Mucosa of descending colon (tissue), 3 donors: ENCODE data around the gene SLC16A11. TPM values are rescaled to one million over a fixed set of nuclear protein-coding genes. Genes with fewer than 3 reads are reported as not detected.

Experiments
- ATAC-seq: fragments of 200-7000 bp; cut with Tn5 transposase; one replicate; pipeline ENCODE4 v1.9.1; 2020; ENCODE audit warnings: mild to moderate bottlenecking, moderate library complexity
- DNase-seq, 3 donors: peaks; one replicate each; pipeline ENCODE4 v3.0.0-alpha.2; 2020
- H3K36me3 ChIP-seq: fragments of 200-600 bp; one replicate; pipeline ENCODE4 v1.8.0; 2021; ENCODE audit warnings: low read depth, mild to moderate bottlenecking
- H3K4me1 ChIP-seq: fragments of 200-600 bp; one replicate; pipeline ENCODE4 v1.8.0; 2021; ENCODE audit warnings: low read depth, mild to moderate bottlenecking
- H3K4me3 ChIP-seq: fragments of 200-600 bp; one replicate; pipeline ENCODE4 v1.8.0; 2021; ENCODE audit warnings: mild to moderate bottlenecking
- H3K9me3 ChIP-seq: fragments of 200-600 bp; one replicate; pipeline ENCODE4 v1.8.0; 2021; ENCODE audit warnings: mild to moderate bottlenecking
- intact Hi-C, 2 donors: fragments of 100-400 bp; cut with DNase I in 1 of 2; cut with micrococcal nuclease in 1 of 2; formaldehyde crosslinking; loops; one replicate each; pipeline versions ENCODE4 v1.11.0 to v1.11.1; 2022; cut with DNase I, micrococcal nuclease
- total RNA-seq, 3 donors: library from RNA; stranded (reverse); fragmentation: NEBNext Ultra II Directional in 2 of 3; extraction: Animal tissue kit (Norgen Biotek cat#: 25700) in 2 of 3; gene quantifications; one replicate each; pipeline versions ENCODE4 v1.2.1 to v1.2.4, GENCODE V29; 2021 to 2023
- TF ChIP-seq, protein P1 (sequence below): fragments of 200-600 bp; IDR thresholded peaks from one replicate; pipeline ENCODE4 v1.8.0; 2022; ENCODE audit warnings: antibody characterized with exemption, mild to moderate bottlenecking
- donor health status: DM: no; HTN: no; CAD: no; lungs with moderate emphysema.
- donor health status: DM: no; HTN: no; CAD: no.
- donor health status: DM: no; HTN: yes; CAD: no.

SLC16A11 gene
- total RNA-seq, 3 donors from 2014 or later, result 0.55 to 1.7 (median 1.3) TPM

DNA sequence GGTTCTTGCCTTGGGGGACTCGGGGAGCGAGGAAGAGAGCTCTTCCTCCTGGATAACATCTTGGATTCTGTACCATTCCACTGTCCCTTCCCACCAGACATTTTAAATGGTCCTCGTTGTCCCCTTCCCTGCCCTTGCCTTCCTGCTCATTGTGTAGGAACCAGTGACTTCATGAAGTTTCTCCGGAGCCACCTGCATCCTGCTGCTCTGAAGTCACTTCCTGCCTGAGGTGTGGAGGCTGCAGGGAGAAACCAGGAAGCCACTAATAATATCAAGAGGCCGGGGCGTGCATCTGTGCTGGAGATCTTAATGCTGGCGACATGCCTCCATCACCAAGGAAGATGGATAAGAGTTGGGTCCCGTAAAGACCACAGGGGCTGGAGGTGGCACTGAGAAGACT is 14.2 kb downstream of the SLC16A11 start:
- ATAC-seq, result peak; percentile 58
- Histone ChIP-seq H3K36me3 (no peaks in the 10 kb centered on the region), H3K4me1 (peaks cover under 1% of the 10 kb centered on the region), H3K4me3 (no peak overlapping the region), H3K9me3 (no peaks in the 10 kb centered on the region)
- DNase-seq, result no peak
- TF ChIP-seq, protein P1, sequence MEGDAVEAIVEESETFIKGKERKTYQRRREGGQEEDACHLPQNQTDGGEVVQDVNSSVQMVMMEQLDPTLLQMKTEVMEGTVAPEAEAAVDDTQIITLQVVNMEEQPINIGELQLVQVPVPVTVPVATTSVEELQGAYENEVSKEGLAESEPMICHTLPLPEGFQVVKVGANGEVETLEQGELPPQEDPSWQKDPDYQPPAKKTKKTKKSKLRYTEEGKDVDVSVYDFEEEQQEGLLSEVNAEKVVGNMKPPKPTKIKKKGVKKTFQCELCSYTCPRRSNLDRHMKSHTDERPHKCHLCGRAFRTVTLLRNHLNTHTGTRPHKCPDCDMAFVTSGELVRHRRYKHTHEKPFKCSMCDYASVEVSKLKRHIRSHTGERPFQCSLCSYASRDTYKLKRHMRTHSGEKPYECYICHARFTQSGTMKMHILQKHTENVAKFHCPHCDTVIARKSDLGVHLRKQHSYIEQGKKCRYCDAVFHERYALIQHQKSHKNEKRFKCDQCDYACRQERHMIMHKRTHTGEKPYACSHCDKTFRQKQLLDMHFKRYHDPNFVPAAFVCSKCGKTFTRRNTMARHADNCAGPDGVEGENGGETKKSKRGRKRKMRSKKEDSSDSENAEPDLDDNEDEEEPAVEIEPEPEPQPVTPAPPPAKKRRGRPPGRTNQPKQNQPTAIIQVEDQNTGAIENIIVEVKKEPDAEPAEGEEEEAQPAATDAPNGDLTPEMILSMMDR, result no peak
- intact Hi-C loops, result no loop called here

- Histone ChIP-seq H3K4me1 (no peaks in the 10 kb centered on the region), H3K9me3 (no peaks in the 10 kb centered on the region), H3K4me3 (no peak overlapping the region), H3K36me3 (no peaks in the 10 kb centered on the region)
- intact Hi-C loops, result no loop called here
- no peak for DNase-seq
- ATAC-seq, result no peak
- TF ChIP-seq, protein P1, result no peak
These were observed 14.8 kb downstream of the SLC16A11 start for GRCh38 chr17:7029096-7029495.

DNA sequence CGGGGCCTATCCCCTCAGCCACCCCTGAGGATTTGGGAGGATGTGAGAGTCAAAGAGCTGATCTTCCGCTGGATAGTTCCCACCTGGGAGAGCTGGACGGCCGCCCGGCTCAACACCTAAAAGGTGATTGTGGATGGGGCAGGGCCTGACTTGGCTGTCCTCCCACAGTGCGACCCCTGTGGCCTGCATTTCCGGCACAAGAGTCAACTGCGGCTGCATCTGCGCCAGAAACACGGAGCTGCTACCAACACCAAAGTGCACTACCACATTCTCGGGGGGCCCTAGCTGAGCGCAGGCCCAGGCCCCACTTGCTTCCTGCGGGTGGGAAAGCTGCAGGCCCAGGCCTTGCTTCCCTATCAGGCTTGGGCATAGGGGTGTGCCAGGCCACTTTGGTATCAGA is 16.6 kb downstream of the SLC16A11 start:
- Histone ChIP-seq H3K4me3 (no peak overlapping the region), H3K36me3 (no peaks in the 10 kb centered on the region), H3K4me1 (peaks cover 4% of the 10 kb centered on the region), H3K9me3 (no peaks in the 10 kb centered on the region)
- TF ChIP-seq, protein P1, result no peak
- DNase-seq (no peak), ATAC-seq (no peak)
- intact Hi-C loops, result no loop called here

DNA sequence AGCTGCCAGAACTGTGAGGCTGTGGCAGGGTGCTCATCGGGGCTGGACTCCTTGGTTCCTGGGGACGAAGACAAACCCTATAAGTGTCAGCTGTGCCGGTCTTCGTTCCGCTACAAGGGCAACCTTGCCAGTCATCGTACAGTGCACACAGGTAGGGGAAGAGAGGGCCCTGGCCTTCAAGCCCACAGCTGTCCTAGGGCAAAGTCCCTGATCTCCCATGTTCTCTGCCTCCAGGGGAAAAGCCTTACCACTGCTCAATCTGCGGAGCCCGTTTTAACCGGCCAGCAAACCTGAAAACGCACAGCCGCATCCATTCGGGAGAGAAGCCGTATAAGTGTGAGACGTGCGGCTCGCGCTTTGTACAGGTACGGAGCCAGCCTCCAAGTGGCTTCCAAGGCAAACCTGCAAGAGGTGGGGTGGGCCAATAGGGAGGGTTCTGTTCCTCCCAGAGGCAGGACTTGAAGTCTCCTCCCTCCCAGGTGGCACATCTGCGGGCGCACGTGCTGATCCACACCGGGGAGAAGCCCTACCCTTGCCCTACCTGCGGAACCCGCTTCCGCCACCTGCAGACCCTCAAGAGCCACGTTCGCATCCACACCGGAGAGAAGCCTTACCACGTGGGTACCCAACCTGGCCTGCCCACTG is 17.3 kb downstream of the SLC16A11 start:
- TF ChIP-seq, protein P1, result no peak
- peaks cover 7% of the 10 kb centered on the region for H3K4me1 ChIP-seq
- H3K9me3 ChIP-seq, result no peaks in the 10 kb centered on the region
- no peaks in the 10 kb centered on the region for H3K36me3 ChIP-seq
- no peak overlapping the region for H3K4me3 ChIP-seq
- intact Hi-C loops, result no loop called here
- ATAC-seq, result no peak
- DNase-seq, result no peak

DNA sequence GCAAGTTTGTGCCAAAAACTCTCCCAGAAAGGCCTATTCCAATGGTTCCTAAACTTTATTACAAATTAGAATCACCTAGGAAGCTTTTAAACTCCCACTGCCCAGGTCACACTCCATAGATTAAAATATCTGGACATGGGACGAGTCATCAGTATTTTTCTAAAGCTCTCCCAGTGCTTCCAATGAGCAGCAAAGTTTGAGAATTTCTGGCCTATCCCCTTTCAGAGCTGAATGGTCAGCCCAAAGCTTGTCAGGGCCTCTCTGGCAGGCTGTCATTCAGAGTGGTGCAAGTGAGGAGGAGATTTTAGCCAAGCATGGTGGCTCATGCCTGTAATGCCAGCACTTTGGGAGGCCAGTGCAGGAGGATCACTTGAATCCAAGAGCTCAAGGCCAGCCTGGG is 18.6 kb downstream of the SLC16A11 start:
- DNase-seq, result no peak
- no peaks in the 10 kb centered on the region for H3K9me3 ChIP-seq
- peaks cover 7% of the 10 kb centered on the region for H3K4me1 ChIP-seq
- TF ChIP-seq, protein P1, result no peak
- no peaks in the 10 kb centered on the region for H3K36me3 ChIP-seq
- intact Hi-C loops, result no loop called here
- H3K4me3 ChIP-seq, result no peak overlapping the region
- no peak for ATAC-seq

DNA sequence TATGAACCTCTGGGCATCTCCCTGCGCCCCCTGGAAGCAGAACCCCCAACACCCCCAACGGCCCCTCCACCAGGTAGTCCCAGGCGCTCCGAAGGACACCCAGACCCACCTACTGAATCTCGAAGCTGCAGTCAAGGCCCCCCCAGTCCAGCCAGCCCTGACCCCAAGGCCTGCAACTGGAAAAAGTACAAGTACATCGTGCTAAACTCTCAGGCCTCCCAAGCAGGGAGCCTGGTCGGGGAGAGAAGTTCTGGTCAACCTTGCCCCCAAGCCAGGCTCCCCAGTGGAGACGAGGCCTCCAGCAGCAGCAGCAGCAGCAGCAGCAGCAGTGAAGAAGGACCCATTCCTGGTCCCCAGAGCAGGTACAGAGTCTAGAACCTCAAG is 19.5 kb downstream of the SLC16A11 start:
- H3K36me3 ChIP-seq, result no peaks in the 10 kb centered on the region
- H3K4me1 ChIP-seq, result peaks cover 7% of the 10 kb centered on the region
- no peaks in the 10 kb centered on the region for H3K9me3 ChIP-seq
- ATAC-seq, result no peak
- TF ChIP-seq, protein P1, result no peak
- H3K4me3 ChIP-seq, result no peak overlapping the region
- intact Hi-C loops, result no loop called here
- no peak for DNase-seq
